GM23338 (cell line): ENCODE results near the gene SNTG2. TPM values are rescaled to one million over a fixed set of nuclear protein-coding genes. Genes with fewer than 3 reads are reported as not detected.

ENCODE experiments used
- ATAC-seq: fragments of 200-7000 bp; cut with Tn5 transposase; 3 replicates; pipeline ENCODE4 v1.9.1; 2020
- DNase-seq: peaks from one replicate; pipeline ENCODE4 v3.0.0-alpha.2; 2015; ENCODE audit warnings: low spot score
- H2AFZ ChIP-seq: fragments of 200-600 bp; sonication (generic); 2 replicates; pipeline ENCODE4 v1.8.0; 2016; ENCODE audit warnings: antibody characterized with exemption, mild to moderate bottlenecking, moderate library complexity
- H3F3A ChIP-seq: fragments of 200-600 bp; sonication (generic); replicated peaks from 2 replicates; pipeline ENCODE4 v1.8.0; 2017; ENCODE audit warnings: antibody characterized with exemption, mixed run types, low read depth
- H3K27ac ChIP-seq: fragments of 200-600 bp; sonication (generic); 2 replicates; pipeline ENCODE4 v1.6.1; 2016; ENCODE audit warnings: low read depth
- H3K27me3 ChIP-seq: fragments of 200-600 bp; sonication (generic); 2 replicates; pipeline ENCODE4 v1.8.0; 2016; ENCODE audit warnings: mild to moderate bottlenecking, mixed run types, moderate library complexity; ENCODE audit not compliant: insufficient read depth
- H3K36me3 ChIP-seq: fragments of 200-600 bp; sonication (generic); 2 replicates; pipeline ENCODE4 v1.8.0; 2016; ENCODE audit warnings: mild to moderate bottlenecking; ENCODE audit not compliant: insufficient read depth
- H3K4me1 ChIP-seq: fragments of 200-600 bp; sonication (generic); 2 replicates; pipeline ENCODE4 v1.8.0; 2016; ENCODE audit warnings: mild to moderate bottlenecking, moderate library complexity; ENCODE audit not compliant: insufficient read depth
- H3K4me2 ChIP-seq: fragments of 200-600 bp; sonication (generic); 2 replicates; pipeline ENCODE4 v1.7.1; 2017; ENCODE audit warnings: mixed run types
- H3K4me3 ChIP-seq: fragments of 200-600 bp; sonication (generic); 2 replicates; pipeline ENCODE4 v1.6.1; 2016; ENCODE audit warnings: mixed run types
- H3K79me2 ChIP-seq: fragments of 200-600 bp; sonication (generic); replicated peaks from 2 replicates; pipeline ENCODE4 v1.8.0; 2017; ENCODE audit warnings: mild to moderate bottlenecking; ENCODE audit not compliant: insufficient read depth
- H3K9me2 ChIP-seq: fragments of 200-600 bp; sonication (generic); 2 replicates; pipeline ENCODE4 v1.8.0; 2017; ENCODE audit not compliant: insufficient read depth
- H4K20me1 ChIP-seq: fragments of 200-600 bp; sonication (generic); replicated peaks from 2 replicates; pipeline ENCODE4 v1.8.0; 2017; ENCODE audit warnings: mild to moderate bottlenecking; ENCODE audit not compliant: insufficient read depth
- H3K27ac Mint-ChIP-seq: 2 replicates; pipeline ENCODE4 v1.8.0; 2020; ENCODE audit warnings: inconsistent platforms, mild to moderate bottlenecking, moderate library complexity, mixed read lengths
- H3K27me3 Mint-ChIP-seq: 3 replicates; pipeline ENCODE4 v1.8.0; 2022; ENCODE audit warnings: low read depth, mild to moderate bottlenecking, moderate library complexity, mixed read lengths, inconsistent platforms; ENCODE audit not compliant: insufficient read depth, poor library complexity
- H3K36me3 Mint-ChIP-seq: 3 replicates; pipeline ENCODE4 v1.8.0; 2021; ENCODE audit warnings: low read depth, mild to moderate bottlenecking, inconsistent platforms, moderate library complexity, mixed read lengths
- H3K4me1 Mint-ChIP-seq: 3 replicates; pipeline ENCODE4 v1.8.0; 2020; ENCODE audit warnings: mild to moderate bottlenecking, inconsistent platforms, mixed read lengths
- H3K4me3 Mint-ChIP-seq: 3 replicates; pipeline ENCODE4 v1.8.0; 2021; ENCODE audit warnings: moderate library complexity, mild to moderate bottlenecking, inconsistent platforms, mixed read lengths
- H3K9me3 Mint-ChIP-seq: 3 replicates; pipeline ENCODE4 v1.8.0; 2020; ENCODE audit warnings: moderate library complexity, mild to moderate bottlenecking, inconsistent platforms, mixed read lengths
- CREB1 ChIP-seq: fragments of 250-450 bp; sonication (Bioruptor Pico); IDR thresholded peaks from 2 replicates; pipeline ENCODE4 v1.5.0; 2020; ENCODE audit warnings: low read depth, mild to moderate bottlenecking, moderate library complexity
- EZH2 ChIP-seq: fragments of 200-600 bp; sonication (generic); IDR thresholded peaks from one replicate; pipeline ENCODE4 v1.8.0; 2017; ENCODE audit warnings: antibody characterized with exemption, mild to moderate bottlenecking, low read depth; ENCODE audit not compliant: unreplicated experiment
- EZH2phosphoT487 ChIP-seq: fragments of 200-600 bp; sonication (generic); IDR thresholded peaks from one replicate; pipeline ENCODE4 v1.8.1; 2018; ENCODE audit warnings: antibody characterized with exemption; ENCODE audit not compliant: unreplicated experiment
- JUNB ChIP-seq: IDR thresholded peaks from one replicate; pipeline ENCODE4 v1.6.1; 2016; ENCODE audit warnings: antibody characterized with exemption; ENCODE audit not compliant: unreplicated experiment
- NANOG ChIP-seq: IDR thresholded peaks from 2 replicates; pipeline ENCODE4 v1.6.1; 2016; ENCODE audit warnings: antibody characterized with exemption, borderline replicate concordance
- POLR2AphosphoS5 ChIP-seq: IDR thresholded peaks from 2 replicates; pipeline ENCODE4 v1.6.1; 2016; ENCODE audit warnings: antibody characterized with exemption, low read depth
- REST ChIP-seq: IDR thresholded peaks from one replicate; pipeline ENCODE4 v1.6.1; 2018; ENCODE audit warnings: antibody characterized with exemption; ENCODE audit not compliant: unreplicated experiment
- STAT1 ChIP-seq: IDR thresholded peaks from one replicate; pipeline ENCODE4 v1.6.1; 2016; ENCODE audit warnings: antibody characterized with exemption; ENCODE audit not compliant: unreplicated experiment
- ZNF114 ChIP-seq: fragments of 250-450 bp; sonication (Bioruptor Pico); IDR thresholded peaks from 2 replicates; pipeline ENCODE4 v1.5.0; 2020; ENCODE audit warnings: mild to moderate bottlenecking, moderate library complexity
- ZNF331 ChIP-seq: fragments of 250-450 bp; sonication (Bioruptor Pico); IDR thresholded peaks from 2 replicates; pipeline ENCODE4 v1.5.0; 2020; ENCODE audit warnings: low read depth, mild to moderate bottlenecking, moderate library complexity
- polyA plus RNA-seq: library from polyadenylated mRNA; unstranded; fragments of >200 nt; fragmentation: Nextera tagmentation; extraction: Ambion mirVana; gene quantifications from 2 replicates; pipeline ENCODE4 v1.2.1, GENCODE V29; 2016
- total RNA-seq: library from RNA; depleted of rRNA; stranded (reverse); fragments of >200 nt; shearing (Covaris generic); gene quantifications from 2 replicates; pipeline ENCODE4 v1.2.3, GENCODE V29; 2014
- TF ChIP-seq, protein P1 (sequence below), 2 experiments: fragments of 200-600 bp in 1 of 2; sonication (generic) in 1 of 2; conservative IDR thresholded peaks; 2 replicates each; pipeline versions ENCODE4 v1.5.1 to v1.6.1; 2016 to 2017; ENCODE audit warnings: antibody characterized with exemption in 2 of 2, low read depth in 2 of 2, mild to moderate bottlenecking in 2 of 2, moderate library complexity in 1 of 2
- TF ChIP-seq, protein P2 (sequence below): IDR thresholded peaks from 2 replicates; pipeline ENCODE4 v1.6.1; 2016; ENCODE audit warnings: antibody characterized with exemption

SNTG2 gene
- total and polyA plus RNA-seq, 2 experiments from 2014 or later, result 27.5 to 60.4 TPM

GRCh38 chr2:1125633-1126370 is 175.2 kb downstream of the SNTG2 start:
- Histone ChIP-seq H3K4me2 (no peak overlapping the region), H2AFZ (no peak overlapping the region), H3K27me3 (no peaks in the 10 kb centered on the region), H4K20me1 (peaks cover 8% of the 10 kb centered on the region; the same call in 1 of the 2 replicates), H3K36me3 (no peaks in the 10 kb centered on the region), H3F3A (no peaks in the 10 kb centered on the region), H3K4me3 (no peak overlapping the region), H3K4me1 (no peaks in the 10 kb centered on the region), H3K9me2 (no peaks in the 10 kb centered on the region), H3K27ac (no peak overlapping the region), H3K79me2 (no peaks in the 10 kb centered on the region)
- H3K27me3 Mint-ChIP-seq, result no peaks in the 10 kb centered on the region
- no peak overlapping the region for H3K4me3 Mint-ChIP-seq
- H3K36me3 Mint-ChIP-seq, result no peaks in the 10 kb centered on the region
- DNase-seq (no peak), ATAC-seq (no peak)
- no peaks in the 10 kb centered on the region; the same call in 2 of the 3 replicates for H3K4me1 Mint-ChIP-seq
- TF ChIP-seq CREB1 (CRISPR knock-in tag) (no peak), NANOG (no peak)
- H3K27ac Mint-ChIP-seq, result no peak overlapping the region
- H3K9me3 Mint-ChIP-seq, result no peaks in the 10 kb centered on the region

- Histone ChIP-seq H3K4me3 (no peak overlapping the region), H3K4me1 (no peaks in the 10 kb centered on the region), H3K9me2 (no peaks in the 10 kb centered on the region), H3K27ac (no peak overlapping the region), H3K36me3 (no peaks in the 10 kb centered on the region), H3K4me2 (no peak overlapping the region), H2AFZ (no peak overlapping the region), H4K20me1 (peaks cover 8% of the 10 kb centered on the region; the same call in 1 of the 2 replicates), H3K79me2 (no peaks in the 10 kb centered on the region), H3K27me3 (no peaks in the 10 kb centered on the region), H3F3A (no peaks in the 10 kb centered on the region)
- no peak for ATAC-seq
- no peak for TF ChIP-seq ZNF331 (CRISPR knock-in tag)
- no peak overlapping the region for H3K4me3 Mint-ChIP-seq
- H3K27ac Mint-ChIP-seq, result no peak overlapping the region
- H3K36me3 Mint-ChIP-seq, result peaks cover 5% of the 10 kb centered on the region; the same call in 2 of the 3 replicates
- no peaks in the 10 kb centered on the region for H3K9me3 Mint-ChIP-seq
- peaks cover 4% of the 10 kb centered on the region for H3K27me3 Mint-ChIP-seq
- no peaks in the 10 kb centered on the region for H3K4me1 Mint-ChIP-seq
- DNase-seq, result no peak
Measured at GRCh38 chr2:1129982-1130381, 179.3 kb downstream of the SNTG2 start.

- Histone ChIP-seq H3K27ac (no peak overlapping the region), H3K79me2 (no peaks in the 10 kb centered on the region), H3K4me1 (no peaks in the 10 kb centered on the region), H4K20me1 (peaks cover 8% of the 10 kb centered on the region; the same call in 1 of the 2 replicates), H3K36me3 (no peaks in the 10 kb centered on the region), H3K4me3 (no peak overlapping the region), H3K9me2 (no peaks in the 10 kb centered on the region), H3F3A (no peaks in the 10 kb centered on the region), H3K27me3 (no peaks in the 10 kb centered on the region), H3K4me2 (no peak overlapping the region), H2AFZ (no peak overlapping the region)
- H3K27me3 Mint-ChIP-seq, result peaks cover 4% of the 10 kb centered on the region
- H3K4me1 Mint-ChIP-seq, result no peaks in the 10 kb centered on the region
- ATAC-seq (no peak), DNase-seq (no peak)
- peaks cover 5% of the 10 kb centered on the region; the same call in 2 of the 3 replicates for H3K36me3 Mint-ChIP-seq
- no peaks in the 10 kb centered on the region for H3K9me3 Mint-ChIP-seq
- H3K4me3 Mint-ChIP-seq, result no peak overlapping the region
- H3K27ac Mint-ChIP-seq, result no peak overlapping the region
- TF ChIP-seq REST (no peak), POLR2AphosphoS5 (no peak), NANOG (no peak), EZH2phosphoT487 (no peak), STAT1 (no peak), CREB1 (CRISPR knock-in tag) (no peak), JUNB (no peak), EZH2 (no peak), ZNF114 (CRISPR knock-in tag) (no peak)
- TF ChIP-seq, protein P1, sequence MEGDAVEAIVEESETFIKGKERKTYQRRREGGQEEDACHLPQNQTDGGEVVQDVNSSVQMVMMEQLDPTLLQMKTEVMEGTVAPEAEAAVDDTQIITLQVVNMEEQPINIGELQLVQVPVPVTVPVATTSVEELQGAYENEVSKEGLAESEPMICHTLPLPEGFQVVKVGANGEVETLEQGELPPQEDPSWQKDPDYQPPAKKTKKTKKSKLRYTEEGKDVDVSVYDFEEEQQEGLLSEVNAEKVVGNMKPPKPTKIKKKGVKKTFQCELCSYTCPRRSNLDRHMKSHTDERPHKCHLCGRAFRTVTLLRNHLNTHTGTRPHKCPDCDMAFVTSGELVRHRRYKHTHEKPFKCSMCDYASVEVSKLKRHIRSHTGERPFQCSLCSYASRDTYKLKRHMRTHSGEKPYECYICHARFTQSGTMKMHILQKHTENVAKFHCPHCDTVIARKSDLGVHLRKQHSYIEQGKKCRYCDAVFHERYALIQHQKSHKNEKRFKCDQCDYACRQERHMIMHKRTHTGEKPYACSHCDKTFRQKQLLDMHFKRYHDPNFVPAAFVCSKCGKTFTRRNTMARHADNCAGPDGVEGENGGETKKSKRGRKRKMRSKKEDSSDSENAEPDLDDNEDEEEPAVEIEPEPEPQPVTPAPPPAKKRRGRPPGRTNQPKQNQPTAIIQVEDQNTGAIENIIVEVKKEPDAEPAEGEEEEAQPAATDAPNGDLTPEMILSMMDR (conservative IDR thresholded peaks at IDR 0.05; ENCODE audit: low read depth in 2 of 2), result no peak
- TF ChIP-seq, protein P2, sequence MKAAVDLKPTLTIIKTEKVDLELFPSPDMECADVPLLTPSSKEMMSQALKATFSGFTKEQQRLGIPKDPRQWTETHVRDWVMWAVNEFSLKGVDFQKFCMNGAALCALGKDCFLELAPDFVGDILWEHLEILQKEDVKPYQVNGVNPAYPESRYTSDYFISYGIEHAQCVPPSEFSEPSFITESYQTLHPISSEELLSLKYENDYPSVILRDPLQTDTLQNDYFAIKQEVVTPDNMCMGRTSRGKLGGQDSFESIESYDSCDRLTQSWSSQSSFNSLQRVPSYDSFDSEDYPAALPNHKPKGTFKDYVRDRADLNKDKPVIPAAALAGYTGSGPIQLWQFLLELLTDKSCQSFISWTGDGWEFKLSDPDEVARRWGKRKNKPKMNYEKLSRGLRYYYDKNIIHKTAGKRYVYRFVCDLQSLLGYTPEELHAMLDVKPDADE, result no peak
Measured at GRCh38 chr2:1130922-1131321, 180.3 kb downstream of the SNTG2 start.
